LNCaP clone FGC (cell line): ENCODE data around the gene ATP2A1.
"Not testable (repeated sequence)": the region's sequence is repeated elsewhere in the genome, so short reads cannot be mapped to it uniquely, and the experiment has no call there.

Source experiments
- DNase-seq: peaks from one replicate; pipeline ENCODE4 v3.0.0-alpha.2; 2011; ENCODE audit warnings: low read depth
- H3K4me3 ChIP-seq: 2 replicates; pipeline ENCODE4 v1.5.1; 2011; ENCODE audit warnings: mild to moderate bottlenecking, low read depth, low read length, control low read depth
- CTCF ChIP-seq: IDR thresholded peaks from 2 replicates; pipeline ENCODE4 v1.5.1; 2012; ENCODE audit warnings: mild to moderate bottlenecking; ENCODE audit not compliant: control insufficient read depth, insufficient read depth; ENCODE audit errors: extremely low read depth

Gene ATP2A1

GRCh38 chr16:28935924-28936783 is 57.9 kb downstream of the ATP2A1 start:
- no peak for DNase-seq
- no peak overlapping the region for H3K4me3 ChIP-seq
- no peak for TF ChIP-seq CTCF

GRCh38 chr16:28936784-28937155 is 58.5 kb downstream of the ATP2A1 start:
- DNase-seq = no peak
- no peak overlapping the region for H3K4me3 ChIP-seq
- TF ChIP-seq CTCF = no peak

- DNase-seq = no peak
- TF ChIP-seq CTCF = no peak
- H3K4me3 ChIP-seq = no peak overlapping the region
Observed at GRCh38 chr16:28937222-28937876, 59.1 kb downstream of the ATP2A1 start.

GRCh38 chr16:28938721-28939120 is 60.4 kb downstream of the ATP2A1 start:
- H3K4me3 ChIP-seq = no peak overlapping the region
- DNase-seq = no peak
- no peak for TF ChIP-seq CTCF

GRCh38 chr16:28939825-28940224 is 61.5 kb downstream of the ATP2A1 start:
- H3K4me3 ChIP-seq, DNase-seq: not testable (repeated sequence)

- H3K4me3 ChIP-seq = no peak overlapping the region
- no peak for TF ChIP-seq CTCF
- no peak for DNase-seq
Observed at GRCh38 chr16:28943281-28943680, 65.0 kb downstream of the ATP2A1 start.

- no peak for DNase-seq
- no peak overlapping the region for H3K4me3 ChIP-seq
- no peak for TF ChIP-seq CTCF
Observed at GRCh38 chr16:28946681-28947080, 68.4 kb downstream of the ATP2A1 start.
